HepG2 (cell line): ENCODE results near the gene KLHL30. TPM values are rescaled to one million over a fixed set of nuclear protein-coding genes. Genes with fewer than 3 reads are reported as not detected.

ENCODE experiments used
- E2F2 ChIP-seq: sonication (generic); formaldehyde crosslinking; IDR thresholded peaks from 2 replicates; pipeline ENCODE4 v1.4.0; 2020; ENCODE audit warnings: missing genetic modification reagents, borderline replicate concordance
- FOXP1 ChIP-seq, 2 experiments: fragments of 450-650 bp in 1 of 2; IDR thresholded peaks; 2 replicates each; pipeline ENCODE4 v1.6.1; 2017 to 2018; ENCODE audit warnings: antibody characterized with exemption in 1 of 2
- ZFX ChIP-seq: sonication (generic); formaldehyde crosslinking; IDR thresholded peaks from 2 replicates; pipeline ENCODE4 v1.4.0; 2020; ENCODE audit warnings: mild to moderate bottlenecking, low read depth, missing genetic modification reagents, moderate library complexity
- ZNF232 ChIP-seq: sonication (generic); formaldehyde crosslinking; IDR thresholded peaks from 2 replicates; pipeline ENCODE4 v1.4.0; 2020; ENCODE audit warnings: missing genetic modification reagents, borderline replicate concordance
- polyA plus RNA-seq, 8 experiments: library from polyadenylated mRNA; depleted of rRNA in 3 of 8; stranded (reverse) in 7 of 8; unstranded in 1 of 8; fragments of >200 nt; fragmentation: Illumina TruSeq in 4 of 8; extraction: Trizol in 4 of 8; gene quantifications; 2 replicates each; pipeline versions ENCODE4 v1.2.1 to v1.2.3, GENCODE V29; 2011 to 2016; ENCODE audit warnings: low read depth in 4 of 8, missing spikeins in 1 of 8, mixed read lengths in 1 of 8; ENCODE audit not compliant: insufficient read depth in 1 of 8
- total RNA-seq, 5 experiments: library from RNA; depleted of rRNA; stranded (reverse); fragments of >200 nt; fragmentation: Illumina TruSeq; extraction: Trizol; gene quantifications; 2 replicates each; pipeline ENCODE4 v1.2.3, GENCODE V29; 2016; ENCODE audit warnings: low read depth in 1 of 5
- TF ChIP-seq, protein P1 (sequence below): sonication (generic); formaldehyde crosslinking; IDR thresholded peaks from 2 replicates; pipeline ENCODE4 v1.9.0; 2022; ENCODE audit warnings: missing genetic modification reagents, mild to moderate bottlenecking, borderline replicate concordance
- TF ChIP-seq, protein P2 (sequence below): sonication (generic); formaldehyde crosslinking; IDR thresholded peaks from 2 replicates; pipeline ENCODE4 v1.4.0; 2020; ENCODE audit warnings: mild to moderate bottlenecking, missing genetic modification reagents
- TF ChIP-seq, protein P3 (sequence below): IDR thresholded peaks from 2 replicates; pipeline ENCODE4 v1.6.1; 2016; ENCODE audit warnings: low read depth, borderline replicate concordance
- TF ChIP-seq, protein P4 (sequence below): sonication (generic); formaldehyde crosslinking; IDR thresholded peaks from 2 replicates; pipeline ENCODE4 v1.5.1; 2020; ENCODE audit warnings: missing genetic modification reagents, mild to moderate bottlenecking, borderline replicate concordance
- TF ChIP-seq, protein P5 (sequence below): sonication (generic); formaldehyde crosslinking; IDR thresholded peaks from 2 replicates; pipeline ENCODE4 v1.4.0; 2020; ENCODE audit warnings: mild to moderate bottlenecking, missing genetic modification reagents

KLHL30 gene
- total and polyA plus RNA-seq, 2 of the 13 experiments (the other 11 are each of a cell fraction or from before 2014, with no cell fraction given), result 0.05 TPM; not detected in 1

- TF ChIP-seq, protein P1, sequence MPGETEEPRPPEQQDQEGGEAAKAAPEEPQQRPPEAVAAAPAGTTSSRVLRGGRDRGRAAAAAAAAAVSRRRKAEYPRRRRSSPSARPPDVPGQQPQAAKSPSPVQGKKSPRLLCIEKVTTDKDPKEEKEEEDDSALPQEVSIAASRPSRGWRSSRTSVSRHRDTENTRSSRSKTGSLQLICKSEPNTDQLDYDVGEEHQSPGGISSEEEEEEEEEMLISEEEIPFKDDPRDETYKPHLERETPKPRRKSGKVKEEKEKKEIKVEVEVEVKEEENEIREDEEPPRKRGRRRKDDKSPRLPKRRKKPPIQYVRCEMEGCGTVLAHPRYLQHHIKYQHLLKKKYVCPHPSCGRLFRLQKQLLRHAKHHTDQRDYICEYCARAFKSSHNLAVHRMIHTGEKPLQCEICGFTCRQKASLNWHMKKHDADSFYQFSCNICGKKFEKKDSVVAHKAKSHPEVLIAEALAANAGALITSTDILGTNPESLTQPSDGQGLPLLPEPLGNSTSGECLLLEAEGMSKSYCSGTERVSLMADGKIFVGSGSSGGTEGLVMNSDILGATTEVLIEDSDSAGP (CRISPR knock-in tag), result 0 out of 2 replicates have a peak, but pooled peaks have one; percentile 17
- TF ChIP-seq ZFX, result peak; percentile 51
- 0 out of 2 replicates have a peak, but pooled peaks have one; percentile 54 for TF ChIP-seq E2F2
- TF ChIP-seq ZNF232, result peak; percentile 74; the same call in 1 of the 2 replicates
- TF ChIP-seq, protein P2, sequence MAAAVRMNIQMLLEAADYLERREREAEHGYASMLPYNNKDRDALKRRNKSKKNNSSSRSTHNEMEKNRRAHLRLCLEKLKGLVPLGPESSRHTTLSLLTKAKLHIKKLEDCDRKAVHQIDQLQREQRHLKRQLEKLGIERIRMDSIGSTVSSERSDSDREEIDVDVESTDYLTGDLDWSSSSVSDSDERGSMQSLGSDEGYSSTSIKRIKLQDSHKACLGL (CRISPR knock-in tag), result 0 out of 2 replicates have a peak, but pooled peaks have one; percentile 23
- no peak for TF ChIP-seq FOXP1 (IDR thresholded peaks at IDR 0.05)
- no peak for TF ChIP-seq FOXP1 (CRISPR knock-in tag; IDR thresholded peaks at IDR 0.05)
- TF ChIP-seq, protein P3, sequence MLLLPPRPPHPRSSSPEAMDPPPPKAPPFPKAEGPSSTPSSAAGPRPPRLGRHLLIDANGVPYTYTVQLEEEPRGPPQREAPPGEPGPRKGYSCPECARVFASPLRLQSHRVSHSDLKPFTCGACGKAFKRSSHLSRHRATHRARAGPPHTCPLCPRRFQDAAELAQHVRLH (CRISPR knock-in tag), result no peak
- TF ChIP-seq, protein P4, sequence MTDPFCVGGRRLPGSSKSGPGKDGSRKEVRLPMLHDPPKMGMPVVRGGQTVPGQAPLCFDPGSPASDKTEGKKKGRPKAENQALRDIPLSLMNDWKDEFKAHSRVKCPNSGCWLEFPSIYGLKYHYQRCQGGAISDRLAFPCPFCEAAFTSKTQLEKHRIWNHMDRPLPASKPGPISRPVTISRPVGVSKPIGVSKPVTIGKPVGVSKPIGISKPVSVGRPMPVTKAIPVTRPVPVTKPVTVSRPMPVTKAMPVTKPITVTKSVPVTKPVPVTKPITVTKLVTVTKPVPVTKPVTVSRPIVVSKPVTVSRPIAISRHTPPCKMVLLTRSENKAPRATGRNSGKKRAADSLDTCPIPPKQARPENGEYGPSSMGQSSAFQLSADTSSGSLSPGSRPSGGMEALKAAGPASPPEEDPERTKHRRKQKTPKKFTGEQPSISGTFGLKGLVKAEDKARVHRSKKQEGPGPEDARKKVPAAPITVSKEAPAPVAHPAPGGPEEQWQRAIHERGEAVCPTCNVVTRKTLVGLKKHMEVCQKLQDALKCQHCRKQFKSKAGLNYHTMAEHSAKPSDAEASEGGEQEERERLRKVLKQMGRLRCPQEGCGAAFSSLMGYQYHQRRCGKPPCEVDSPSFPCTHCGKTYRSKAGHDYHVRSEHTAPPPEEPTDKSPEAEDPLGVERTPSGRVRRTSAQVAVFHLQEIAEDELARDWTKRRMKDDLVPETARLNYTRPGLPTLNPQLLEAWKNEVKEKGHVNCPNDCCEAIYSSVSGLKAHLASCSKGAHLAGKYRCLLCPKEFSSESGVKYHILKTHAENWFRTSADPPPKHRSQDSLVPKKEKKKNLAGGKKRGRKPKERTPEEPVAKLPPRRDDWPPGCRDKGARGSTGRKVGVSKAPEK, result peak; percentile 60; the same call in 1 of the 2 replicates
- TF ChIP-seq, protein P5, sequence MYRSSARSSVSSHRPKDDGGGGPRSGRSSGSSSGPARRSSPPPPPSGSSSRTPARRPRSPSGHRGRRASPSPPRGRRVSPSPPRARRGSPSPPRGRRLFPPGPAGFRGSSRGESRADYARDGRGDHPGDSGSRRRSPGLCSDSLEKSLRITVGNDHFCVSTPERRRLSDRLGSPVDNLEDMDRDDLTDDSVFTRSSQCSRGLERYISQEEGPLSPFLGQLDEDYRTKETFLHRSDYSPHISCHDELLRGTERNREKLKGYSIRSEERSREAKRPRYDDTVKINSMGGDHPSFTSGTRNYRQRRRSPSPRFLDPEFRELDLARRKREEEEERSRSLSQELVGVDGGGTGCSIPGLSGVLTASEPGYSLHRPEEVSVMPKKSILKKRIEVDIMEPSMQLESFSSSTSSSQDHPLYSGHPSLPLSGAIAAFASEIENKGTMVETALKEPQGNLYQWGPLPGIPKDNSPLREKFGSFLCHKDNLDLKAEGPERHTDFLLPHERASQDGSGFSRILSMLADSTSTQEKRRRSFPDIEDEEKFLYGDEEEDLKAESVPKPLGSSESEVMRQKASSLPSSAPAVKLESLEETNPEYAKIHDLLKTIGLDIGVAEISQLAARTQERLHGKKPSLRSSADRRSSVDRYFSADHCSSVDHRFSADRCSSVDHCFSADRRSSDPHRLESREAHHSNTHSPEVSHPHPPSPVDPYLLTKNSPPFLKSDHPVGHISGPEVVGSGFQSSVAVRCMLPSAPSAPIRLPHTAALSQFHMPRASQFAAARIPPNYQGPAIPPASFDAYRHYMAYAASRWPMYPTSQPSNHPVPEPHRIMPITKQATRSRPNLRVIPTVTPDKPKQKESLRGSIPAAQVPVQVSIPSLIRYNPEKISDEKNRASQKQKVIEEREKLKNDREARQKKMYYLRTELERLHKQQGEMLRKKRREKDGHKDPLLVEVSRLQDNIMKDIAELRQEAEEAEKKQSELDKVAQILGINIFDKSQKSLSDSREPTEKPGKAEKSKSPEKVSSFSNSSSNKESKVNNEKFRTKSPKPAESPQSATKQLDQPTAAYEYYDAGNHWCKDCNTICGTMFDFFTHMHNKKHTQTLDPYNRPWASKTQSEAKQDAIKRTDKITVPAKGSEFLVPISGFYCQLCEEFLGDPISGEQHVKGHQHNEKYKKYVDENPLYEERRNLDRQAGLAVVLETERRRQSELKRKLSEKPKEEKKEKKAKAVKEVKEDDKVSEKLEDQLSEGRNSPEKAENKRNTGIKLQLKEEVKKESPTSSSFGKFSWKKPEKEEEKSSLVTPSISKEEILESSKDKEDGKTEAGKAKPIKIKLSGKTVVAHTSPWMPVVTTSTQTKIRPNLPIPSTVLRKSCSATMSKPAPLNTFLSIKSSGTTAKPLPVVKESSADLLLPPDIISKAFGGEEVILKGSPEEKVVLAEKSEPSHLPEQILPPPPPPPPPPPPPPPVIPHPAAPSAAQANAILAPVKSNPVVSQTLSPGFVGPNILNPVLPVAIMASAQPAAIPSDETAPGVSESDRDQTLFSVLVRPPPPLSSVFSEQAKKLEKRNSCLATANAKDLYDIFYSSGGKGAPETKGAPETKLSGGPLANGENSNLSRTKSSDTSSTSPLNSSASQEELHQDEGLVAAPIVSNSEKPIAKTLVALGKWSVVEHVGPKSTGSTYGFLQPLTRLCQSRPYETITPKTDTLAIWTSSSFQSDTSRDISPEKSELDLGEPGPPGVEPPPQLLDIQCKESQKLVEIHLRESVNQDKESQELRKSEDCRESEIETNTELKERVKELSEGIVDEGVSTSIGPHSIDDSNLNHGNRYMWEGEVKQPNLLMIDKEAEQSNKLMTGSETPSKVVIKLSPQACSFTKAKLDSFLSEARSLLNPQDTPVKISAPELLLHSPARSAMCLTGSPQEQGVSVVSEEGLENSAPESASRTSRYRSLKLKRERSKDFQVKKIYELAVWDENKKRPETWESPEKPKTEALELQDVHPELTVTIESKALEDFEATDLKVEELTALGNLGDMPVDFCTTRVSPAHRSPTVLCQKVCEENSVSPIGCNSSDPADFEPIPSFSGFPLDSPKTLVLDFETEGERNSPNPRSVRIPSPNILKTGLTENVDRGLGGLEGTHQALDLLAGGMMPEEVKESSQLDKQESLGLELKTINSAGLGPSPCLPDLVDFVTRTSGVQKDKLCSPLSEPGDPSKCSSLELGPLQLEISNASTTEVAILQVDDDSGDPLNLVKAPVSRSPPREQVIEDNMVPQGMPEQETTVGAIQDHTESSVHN (CRISPR knock-in tag), result peak; percentile 70; the same call in 1 of the 2 replicates
These were observed 29.9 kb upstream of the KLHL30 start (continued) for GRCh38 chr2:238108423-238109183.
